Gastroesophageal sphincter (tissue), 4 donors: ENCODE results near the gene PNMA5. TPM values are rescaled to one million over a fixed set of nuclear protein-coding genes. Genes with fewer than 3 reads are reported as not detected.

ENCODE experiments used
- ATAC-seq: fragments of 150-250 bp; one replicate; pipeline ENCODE4 v1.9.1; 2016; ENCODE audit warnings: mild to moderate bottlenecking, moderate library complexity
- H3K27ac ChIP-seq, 4 donors: fragments of 200-600 bp; sonication (generic) in 3 of 4; 1 replicate in 3 of 4; 2 replicates in 1 of 4; pipeline ENCODE4 v1.5.1; 2016 to 2019
- H3K27me3 ChIP-seq: fragments of 200-600 bp; sonication (generic); one replicate; pipeline ENCODE4 v1.5.1; 2019
- H3K36me3 ChIP-seq, 2 donors: fragments of 200-600 bp; sonication (generic); one replicate each; pipeline ENCODE4 v1.5.1; 2019; ENCODE audit warnings: control low read depth in 1 of 2
- H3K4me1 ChIP-seq, 3 donors: fragments of 200-600 bp; sonication (generic); 1 replicate in 2 of 3; 2 replicates in 1 of 3; pipeline ENCODE4 v1.5.1; 2016 to 2019; ENCODE audit warnings: control low read depth in 2 of 3
- H3K4me3 ChIP-seq, 2 donors: fragments of 200-600 bp; sonication (generic); one replicate each; pipeline ENCODE4 v1.5.1; 2019; ENCODE audit warnings: mild to moderate bottlenecking in 1 of 2, moderate library complexity in 1 of 2
- H3K9me3 ChIP-seq, 3 donors: fragments of 200-600 bp; sonication (generic); one replicate each; pipeline ENCODE4 v1.5.1; 2017 to 2019; ENCODE audit warnings: control low read depth in 2 of 3
- EP300 ChIP-seq: sonication (generic); formaldehyde crosslinking; IDR thresholded peaks from one replicate; pipeline ENCODE4 v1.6.1; 2017; ENCODE audit warnings: antibody characterized with exemption, mild to moderate bottlenecking
- POLR2A ChIP-seq, 2 donors: fragments of 450-650 bp; IDR thresholded peaks; one replicate each; pipeline ENCODE4 v1.6.1; 2017; ENCODE audit warnings: antibody characterized with exemption in 2 of 2, mild to moderate bottlenecking in 2 of 2, moderate library complexity in 1 of 2
- POLR2AphosphoS5 ChIP-seq: sonication (generic); formaldehyde crosslinking; IDR thresholded peaks from one replicate; pipeline ENCODE4 v1.6.1; 2017; ENCODE audit warnings: antibody characterized with exemption
- WGBS, 2 donors: methylation state at CpG; one replicate each; pipeline ENCODE4 v1.1.5; 2018; ENCODE audit warnings: low coverage in 1 of 2; 5-methylcytosine and 5-hydroxymethylcytosine counted together
- total RNA-seq, 4 donors: library from RNA; depleted of rRNA; stranded (reverse); fragments of >200 nt; gene quantifications; one replicate each; pipeline ENCODE4 v1.1.0, GENCODE V29; 2016
- TF ChIP-seq, protein P1 (sequence below), 4 experiments: fragments of 200-600 bp in 2 of 4; fragments of 450-650 bp in 2 of 4; sonication (generic) in 1 of 4; IDR thresholded peaks; one replicate each; pipeline ENCODE4 v1.5.1; 2017 to 2019; ENCODE audit warnings: antibody characterized with exemption in 4 of 4, mild to moderate bottlenecking in 2 of 4, moderate library complexity in 2 of 4

The PNMA5 gene
- total RNA-seq, 4 donors from 2014 or later: not detected

DNA sequence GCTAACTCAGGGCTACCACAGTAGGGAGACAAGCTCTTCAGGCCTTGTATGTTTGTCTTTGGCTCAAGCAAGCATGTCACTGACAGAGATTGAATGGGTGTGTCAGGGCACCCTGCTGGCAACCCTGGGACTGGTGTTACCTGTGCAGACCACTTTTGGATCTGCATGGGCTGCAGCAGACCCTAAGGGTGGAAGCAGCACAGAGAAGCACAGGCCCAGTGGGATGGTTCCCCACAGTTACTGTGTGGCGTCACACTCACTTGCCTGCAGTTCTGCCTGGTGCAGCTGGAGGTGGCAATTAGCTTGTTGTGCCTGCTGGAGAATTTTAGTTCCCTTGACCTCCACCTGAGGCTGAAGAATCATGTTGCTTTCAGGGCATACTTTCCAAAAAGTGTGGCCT, 50.1 kb downstream of the PNMA5 start:
- Histone ChIP-seq H3K9me3 (no peaks in the 10 kb centered on the region), H3K27ac (no peak overlapping the region), H3K4me3 (no peak overlapping the region), H3K4me1 (peaks cover 0 to 12% (median 0%) of the 10 kb centered on the region in 3 donors), H3K36me3 (peaks cover 0 to 5% of the 10 kb centered on the region in 2 donors), H3K27me3 (no peaks in the 10 kb centered on the region)
- ATAC-seq: no peak
- no peak for TF ChIP-seq POLR2A (IDR thresholded peaks at IDR 0.05)
- TF ChIP-seq, protein P1, sequence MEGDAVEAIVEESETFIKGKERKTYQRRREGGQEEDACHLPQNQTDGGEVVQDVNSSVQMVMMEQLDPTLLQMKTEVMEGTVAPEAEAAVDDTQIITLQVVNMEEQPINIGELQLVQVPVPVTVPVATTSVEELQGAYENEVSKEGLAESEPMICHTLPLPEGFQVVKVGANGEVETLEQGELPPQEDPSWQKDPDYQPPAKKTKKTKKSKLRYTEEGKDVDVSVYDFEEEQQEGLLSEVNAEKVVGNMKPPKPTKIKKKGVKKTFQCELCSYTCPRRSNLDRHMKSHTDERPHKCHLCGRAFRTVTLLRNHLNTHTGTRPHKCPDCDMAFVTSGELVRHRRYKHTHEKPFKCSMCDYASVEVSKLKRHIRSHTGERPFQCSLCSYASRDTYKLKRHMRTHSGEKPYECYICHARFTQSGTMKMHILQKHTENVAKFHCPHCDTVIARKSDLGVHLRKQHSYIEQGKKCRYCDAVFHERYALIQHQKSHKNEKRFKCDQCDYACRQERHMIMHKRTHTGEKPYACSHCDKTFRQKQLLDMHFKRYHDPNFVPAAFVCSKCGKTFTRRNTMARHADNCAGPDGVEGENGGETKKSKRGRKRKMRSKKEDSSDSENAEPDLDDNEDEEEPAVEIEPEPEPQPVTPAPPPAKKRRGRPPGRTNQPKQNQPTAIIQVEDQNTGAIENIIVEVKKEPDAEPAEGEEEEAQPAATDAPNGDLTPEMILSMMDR (IDR thresholded peaks at IDR 0.05): no peak
- TF ChIP-seq EP300: no peak
- TF ChIP-seq POLR2AphosphoS5: no peak
- no CpG with 5 or more reads among the region's 1 CpG for WGBS, 2 donors

- peak overlapping the region; percentile 71 to 90 (median 86) for H3K27ac ChIP-seq
- peak overlapping the region; percentile 57 to 63 for H3K4me3 ChIP-seq
- H3K36me3 ChIP-seq: peaks cover 0 to under 1% of the 10 kb centered on the region in 2 donors
- H3K27me3 ChIP-seq: no peaks in the 10 kb centered on the region
- peaks cover 0 to 12% (median 0%) of the 10 kb centered on the region in 3 donors for H3K4me1 ChIP-seq
- 67 to 70% methylated on average over 3 to 5 of the region's 11 CpGs for WGBS, 2 donors
- H3K9me3 ChIP-seq: no peaks in the 10 kb centered on the region
- ATAC-seq: peak; percentile 37
- TF ChIP-seq, protein P1 (IDR thresholded peaks at IDR 0.05): no peak
- no peak for TF ChIP-seq POLR2A (IDR thresholded peaks at IDR 0.05)
- TF ChIP-seq POLR2AphosphoS5: no peak
- TF ChIP-seq EP300: no peak
Observed at GRCh38 chrX:152942077-152942442, 51.9 kb downstream of the PNMA5 start.

DNA sequence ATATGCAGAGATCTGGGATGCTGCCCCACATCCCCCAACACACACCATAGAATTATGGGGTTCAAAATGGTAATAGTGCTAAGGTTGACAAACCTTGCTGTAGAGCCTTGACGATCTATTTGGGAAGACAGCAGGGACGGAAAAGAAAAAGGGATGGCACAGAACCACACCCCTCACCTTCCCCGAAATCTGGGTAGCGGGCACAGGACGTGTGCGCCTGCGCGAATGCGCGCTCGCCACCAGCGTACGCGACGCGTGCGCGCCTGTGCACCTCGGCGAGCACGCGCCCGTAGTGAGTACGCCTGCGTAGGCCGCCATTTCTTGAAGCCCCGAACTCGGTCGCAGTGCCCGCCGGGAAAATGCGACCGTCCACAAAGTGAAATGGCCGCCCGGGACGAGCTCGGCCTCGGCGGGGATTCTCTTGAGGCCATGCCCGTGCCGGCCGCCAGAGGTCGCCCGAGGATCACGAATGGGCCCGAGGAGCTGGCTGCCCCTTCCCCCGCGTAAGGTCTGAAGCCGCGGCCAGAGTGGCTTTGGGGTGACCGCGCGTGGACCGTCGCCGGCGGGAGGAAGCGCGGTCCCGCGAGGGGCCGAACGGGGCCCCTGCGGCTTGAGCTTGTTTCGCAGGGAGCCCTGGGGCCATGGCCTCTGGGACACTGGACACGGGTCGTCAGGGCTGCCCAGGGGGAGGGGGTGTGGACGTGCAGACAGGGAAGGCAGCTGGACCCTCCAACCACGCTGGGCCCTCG, 52.4 kb downstream of the PNMA5 start:
- ATAC-seq: peak; percentile 97
- H3K4me1 ChIP-seq: peaks cover 0 to 12% (median 0%) of the 10 kb centered on the region in 3 donors
- no peaks in the 10 kb centered on the region for H3K9me3 ChIP-seq
- peak overlapping the region; percentile 57 to 63 for H3K4me3 ChIP-seq
- TF ChIP-seq, protein P1 (IDR thresholded peaks at IDR 0.05): peak; percentile 56 to 92 (median 88)
- TF ChIP-seq POLR2A (IDR thresholded peaks at IDR 0.05) (no peak), EP300 (no peak), POLR2AphosphoS5 (no peak)
- no peaks in the 10 kb centered on the region for H3K36me3 ChIP-seq
- 0 to 29% methylated on average over 4 of the region's 70 CpGs for WGBS, 2 donors
- H3K27me3 ChIP-seq: no peaks in the 10 kb centered on the region
- peak overlapping the region; percentile 71 to 90 (median 86) for H3K27ac ChIP-seq

Other genes with a start within 250 kb of the PNMA5 start
- gene MAGEA2, start 240.3 kb downstream of the PNMA5 start, total RNA-seq: not detected
- not detected for gene CSAG3, start 234.9 kb downstream of the PNMA5 start, total RNA-seq
- not detected for gene MAGEA6, start 224.4 kb downstream of the PNMA5 start, total RNA-seq
- gene CETN2, start 163.4 kb downstream of the PNMA5 start, total RNA-seq: 10 to 100 TPM; 53.0 to 75.2 (median 60.3) TPM
- gene NSDHL, start 163.1 kb downstream of the PNMA5 start, total RNA-seq: 10 to 100 TPM in 3 of 4 donors, 1 to 10 TPM in 1; 3.7 to 14.2 (median 10.8) TPM
- gene ZNF185, start 96.0 kb downstream of the PNMA5 start, total RNA-seq: 10 to 100 TPM in 1 of 4 donors, 1 to 10 TPM in 3; 2.7 to 13.7 (median 3.6) TPM
- under 1 TPM in 2 of 4 donors, not detected in 2; 0.13 to 0.62 TPM for gene PNMA3, start 62.4 kb upstream of the PNMA5 start, total RNA-seq
- gene PNMA6A, start 78.3 kb upstream of the PNMA5 start, total RNA-seq: 1 to 10 TPM in 3 of 4 donors, under 1 TPM in 1; 0.31 to 4.2 (median 2.3) TPM
- gene MAGEA1, start 185.2 kb upstream of the PNMA5 start, total RNA-seq: not detected